ENCODE results near the gene ARHGAP4.
A peak's percentile ranks its signal among the peaks of the same experiment; 100 is the strongest.

Gene ARHGAP4

GRCh38 chrX:153925739-153926551 is at the start of gene ARHGAP4:
TSS of gene ARHGAP4 (minus strand) at chrX:153926264. CDS start at chrX:153926202, 62 bp downstream.
- Mint-ChIP-seq H3K4me1 (peaks cover 64% of the 10 kb centered on the region), H3K9me3 (no peaks in the 10 kb centered on the region), H3K4me3 (peak within 1 kb of the TSS; percentile 90 to 95), H3K27ac (peak within 1 kb of the TSS; percentile 95 to 99), H3K27me3 (no peaks in the 10 kb centered on the region)
- DNase-seq = peak; percentile 74 to 78
- peak; percentile 32 for ATAC-seq

GRCh38 chrX:153974726-153975286 is 48.7 kb upstream of the ARHGAP4 start:
- DNase-seq (no peak), ATAC-seq (no peak)
- H3K4me3 Mint-ChIP-seq = peak overlapping the region; percentile 81 to 85
- peaks cover 20% of the 10 kb centered on the region for H3K4me1 Mint-ChIP-seq
- peak overlapping the region; percentile 97 for H3K27ac Mint-ChIP-seq
- no peaks in the 10 kb centered on the region for H3K27me3 Mint-ChIP-seq
- no peaks in the 10 kb centered on the region for H3K9me3 Mint-ChIP-seq

- Mint-ChIP-seq H3K27me3 (no peaks in the 10 kb centered on the region), H3K9me3 (no peaks in the 10 kb centered on the region), H3K4me1 (peaks cover 20% of the 10 kb centered on the region), H3K4me3 (peak overlapping the region; percentile 81 to 85), H3K27ac (peak overlapping the region; percentile 97)
- DNase-seq (no peak), ATAC-seq (no peak)
Observed at GRCh38 chrX:153974003-153974725, 48.1 kb upstream of the ARHGAP4 start.

- no peak for DNase-seq
- Mint-ChIP-seq H3K4me1 (peaks cover 21% of the 10 kb centered on the region), H3K27ac (peak overlapping the region; percentile 97), H3K9me3 (no peaks in the 10 kb centered on the region), H3K4me3 (peak overlapping the region; percentile 81 to 85), H3K27me3 (no peaks in the 10 kb centered on the region)
- no peak for ATAC-seq
Observed at GRCh38 chrX:153973127-153974002, 47.3 kb upstream of the ARHGAP4 start.

- Mint-ChIP-seq H3K27me3 (no peaks in the 10 kb centered on the region), H3K4me1 (peaks cover 29% of the 10 kb centered on the region), H3K4me3 (peak within 1 kb of the TSS; percentile 100), H3K27ac (peak within 1 kb of the TSS; percentile 100), H3K9me3 (no peaks in the 10 kb centered on the region)
- ATAC-seq (peak; percentile 71), DNase-seq (peak; percentile 83 to 93)
Observed at GRCh38 chrX:153972368-153973126, 46.5 kb upstream of the ARHGAP4 start, which contains the start of gene TMEM187. TSS of gene TMEM187 (plus strand) at chrX:153972754. CDS start at chrX:153982063, 9,309 bp downstream.

- DNase-seq = peak; percentile 90 to 92
- Mint-ChIP-seq H3K27ac (peak within 1 kb of the TSS; percentile 100), H3K27me3 (no peaks in the 10 kb centered on the region), H3K4me1 (peaks cover 37% of the 10 kb centered on the region), H3K4me3 (peak within 1 kb of the TSS; percentile 100), H3K9me3 (no peaks in the 10 kb centered on the region)
- peak; percentile 37 for ATAC-seq
Observed at GRCh38 chrX:153971450-153972367, 45.6 kb upstream of the ARHGAP4 start, which contains the start of gene HCFC1. TSS of gene HCFC1 (minus strand) at chrX:153971818. CDS start at chrX:153970840, 978 bp downstream.

- H3K4me3 Mint-ChIP-seq = peak overlapping the region; percentile 100
- ATAC-seq (peak; percentile 51), DNase-seq (peak; percentile 79 to 88)
- H3K27ac Mint-ChIP-seq = peak overlapping the region; percentile 100
- H3K27me3 Mint-ChIP-seq = no peaks in the 10 kb centered on the region
- H3K9me3 Mint-ChIP-seq = no peaks in the 10 kb centered on the region
- H3K4me1 Mint-ChIP-seq = peaks cover 43% of the 10 kb centered on the region
Observed at GRCh38 chrX:153971124-153971449, 45.0 kb upstream of the ARHGAP4 start.

- Mint-ChIP-seq H3K9me3 (no peaks in the 10 kb centered on the region), H3K27me3 (no peaks in the 10 kb centered on the region), H3K27ac (peak overlapping the region; percentile 100), H3K4me3 (peak overlapping the region; percentile 100), H3K4me1 (peaks cover 49% of the 10 kb centered on the region)
- DNase-seq = peak in 1 of 2 donors; percentile 27
- peak; percentile 2 for ATAC-seq
Observed at GRCh38 chrX:153970357-153971123, 44.5 kb upstream of the ARHGAP4 start.

- peaks cover 53% of the 10 kb centered on the region for H3K4me1 Mint-ChIP-seq
- H3K4me3 Mint-ChIP-seq = peak overlapping the region; percentile 100
- H3K9me3 Mint-ChIP-seq = no peaks in the 10 kb centered on the region
- ATAC-seq = no peak
- peak overlapping the region; percentile 80 to 100 for H3K27ac Mint-ChIP-seq
- no peak for DNase-seq
- no peaks in the 10 kb centered on the region for H3K27me3 Mint-ChIP-seq
Observed at GRCh38 chrX:153969904-153970356, 43.9 kb upstream of the ARHGAP4 start.

GRCh38 chrX:153969125-153969903 is 43.2 kb upstream of the ARHGAP4 start:
- ATAC-seq (no peak), DNase-seq (no peak)
- Mint-ChIP-seq H3K4me3 (peak overlapping the region; percentile 100), H3K9me3 (no peaks in the 10 kb centered on the region), H3K27ac (peak overlapping the region; percentile 80 to 83), H3K4me1 (peaks cover 50% of the 10 kb centered on the region), H3K27me3 (no peaks in the 10 kb centered on the region)

GRCh38 chrX:153968754-153969124 is 42.7 kb upstream of the ARHGAP4 start:
- no peaks in the 10 kb centered on the region for H3K9me3 Mint-ChIP-seq
- H3K27ac Mint-ChIP-seq = peak overlapping the region; percentile 52 to 76
- DNase-seq (peak in 1 of 2 donors; percentile 61), ATAC-seq (no peak)
- peak overlapping the region; percentile 100 for H3K4me3 Mint-ChIP-seq
- H3K27me3 Mint-ChIP-seq = no peaks in the 10 kb centered on the region
- H3K4me1 Mint-ChIP-seq = peaks cover 44% of the 10 kb centered on the region

- DNase-seq (no peak), ATAC-seq (no peak)
- peak overlapping the region; percentile 100 for H3K4me3 Mint-ChIP-seq
- no peaks in the 10 kb centered on the region for H3K9me3 Mint-ChIP-seq
- peaks cover 39% of the 10 kb centered on the region for H3K4me1 Mint-ChIP-seq
- H3K27me3 Mint-ChIP-seq = no peaks in the 10 kb centered on the region
- H3K27ac Mint-ChIP-seq = peak overlapping the region in 1 of 2 donors; percentile 36
Observed at GRCh38 chrX:153968255-153968654, 42.2 kb upstream of the ARHGAP4 start.
